Measurements from ENCODE around the gene LYPD5. TPM values are rescaled to one million over a fixed set of nuclear protein-coding genes. Genes with fewer than 3 reads are reported as not detected.

Gene LYPD5
- total RNA-seq, 1 donor from 2014 or later = not detected

DNA sequence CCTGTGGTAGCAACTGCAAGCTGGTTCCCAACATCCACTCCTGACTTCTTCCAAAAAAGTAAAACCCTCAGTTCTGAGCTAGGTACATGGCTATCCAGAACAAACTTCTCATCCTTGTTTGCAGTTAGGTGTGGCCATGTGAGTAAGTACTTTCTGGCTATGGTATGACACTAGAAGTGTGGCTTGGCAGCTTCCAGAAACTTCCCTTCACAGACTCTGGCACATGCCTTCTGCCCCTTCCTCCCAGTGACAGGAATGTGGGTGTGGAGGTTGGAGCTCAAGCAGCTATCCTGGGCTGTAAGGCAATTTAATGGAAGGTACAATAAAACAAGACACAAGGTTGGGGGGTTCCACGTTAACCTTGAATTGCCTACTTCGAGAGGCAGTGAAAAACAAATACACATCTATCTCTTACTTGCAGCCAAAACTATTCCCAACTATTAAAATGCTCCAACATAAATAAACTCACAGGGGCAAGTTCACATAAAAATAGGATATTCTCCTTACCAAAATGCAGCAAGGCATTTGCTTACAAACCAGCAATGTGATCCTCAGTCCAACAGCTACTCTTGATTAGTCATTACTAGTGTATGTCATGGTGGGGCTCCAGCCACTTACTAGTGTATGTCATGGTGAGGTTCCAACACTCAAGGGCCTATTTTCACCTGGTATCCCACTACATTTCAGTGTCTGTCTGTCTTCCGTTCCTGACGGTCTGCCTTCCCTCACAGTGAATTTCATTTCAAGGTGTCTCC is 50.6 kb downstream of the LYPD5 start:
- Histone ChIP-seq H3K27me3 (ENCODE audit: insufficient read depth, low read length) (no peaks in the 10 kb centered on the region), H3K9ac (ENCODE audit: low read length) (peak overlapping the region; percentile 63), H3K4me3 (ENCODE audit: insufficient read depth, low read depth, low read length) (no peak overlapping the region), H4K20me1 (ENCODE audit: insufficient read depth, low read length) (peaks cover 4% of the 10 kb centered on the region), H3K4me2 (ENCODE audit: low read length) (peak overlapping the region; percentile 99), H3K9me3 (ENCODE audit: insufficient read depth, low read depth, low read length) (no peaks in the 10 kb centered on the region), H3K4me1 (ENCODE audit: insufficient read depth, low read length) (peaks cover 40% of the 10 kb centered on the region), H3K36me3 (ENCODE audit: insufficient read depth, low read length) (peaks cover 29% of the 10 kb centered on the region), H3K27ac (ENCODE audit: low read depth, low read length) (peak overlapping the region; percentile 99), H3K79me2 (ENCODE audit: insufficient read depth, low read length) (peaks cover 42% of the 10 kb centered on the region), H2AFZ (ENCODE audit: low read depth, low read length) (no peak overlapping the region)
- H3K4me1 Mint-ChIP-seq (ENCODE audit: low read depth, unreplicated experiment) = peaks cover 29% of the 10 kb centered on the region
- no peaks in the 10 kb centered on the region for H3K27me3 Mint-ChIP-seq (ENCODE audit: low read depth, unreplicated experiment)
- TF ChIP-seq EZH2 (IDR thresholded peaks at IDR 0.05; ENCODE audit: insufficient read depth, low read length) (no peak), CTCF (IDR thresholded peaks at IDR 0.05; ENCODE audit: insufficient read depth, low read depth, low read length) (no peak)
- peak overlapping the region; percentile 2 for H3K4me3 Mint-ChIP-seq (ENCODE audit: unreplicated experiment)
- no peaks in the 10 kb centered on the region for H3K9me3 Mint-ChIP-seq (ENCODE audit: unreplicated experiment)
- FAIRE-seq (no peak), DNase-seq (ENCODE audit: low read depth) (peak; percentile 75)
- peaks cover 20% of the 10 kb centered on the region for H3K36me3 Mint-ChIP-seq (ENCODE audit: low read depth, unreplicated experiment)
- H3K27ac Mint-ChIP-seq (ENCODE audit: unreplicated experiment) = peak overlapping the region; percentile 84

DNA sequence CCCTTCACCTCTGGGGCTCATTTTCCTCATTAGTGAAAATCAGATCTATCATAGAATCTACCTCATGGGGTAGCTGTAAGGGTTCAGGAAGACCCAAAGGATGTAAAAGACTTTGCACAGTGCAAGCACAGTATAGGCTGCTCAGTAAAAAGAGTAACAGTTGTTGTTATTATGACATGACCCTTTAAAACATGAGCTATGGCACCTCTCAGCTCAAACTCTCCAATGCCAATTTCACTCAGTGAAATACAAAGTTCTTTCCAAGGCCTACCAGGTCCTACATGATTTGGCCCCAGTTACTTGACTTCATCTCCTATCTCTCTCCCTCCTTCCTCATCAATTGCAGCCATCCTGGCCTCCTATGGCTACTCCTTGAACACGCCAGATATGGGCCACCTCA is 52.3 kb downstream of the LYPD5 start:
- no peak for TF ChIP-seq EZH2 (IDR thresholded peaks at IDR 0.05; ENCODE audit: insufficient read depth, low read length)
- no peak for TF ChIP-seq CTCF (IDR thresholded peaks at IDR 0.05; ENCODE audit: insufficient read depth, low read depth, low read length)
- H3K9ac ChIP-seq (ENCODE audit: low read length) = no peak overlapping the region
- no peaks in the 10 kb centered on the region for H3K9me3 Mint-ChIP-seq (ENCODE audit: unreplicated experiment)
- H4K20me1 ChIP-seq (ENCODE audit: insufficient read depth, low read length) = peaks cover 4% of the 10 kb centered on the region
- H3K36me3 Mint-ChIP-seq (ENCODE audit: low read depth, unreplicated experiment) = peaks cover 27% of the 10 kb centered on the region
- H3K4me3 ChIP-seq (ENCODE audit: insufficient read depth, low read depth, low read length) = no peak overlapping the region
- no peaks in the 10 kb centered on the region for H3K27me3 Mint-ChIP-seq (ENCODE audit: low read depth, unreplicated experiment)
- H3K36me3 ChIP-seq (ENCODE audit: insufficient read depth, low read length) = peaks cover 38% of the 10 kb centered on the region
- peaks cover 31% of the 10 kb centered on the region for H3K4me1 ChIP-seq (ENCODE audit: insufficient read depth, low read length)
- H3K9me3 ChIP-seq (ENCODE audit: insufficient read depth, low read depth, low read length) = no peaks in the 10 kb centered on the region
- H3K27me3 ChIP-seq (ENCODE audit: insufficient read depth, low read length) = no peaks in the 10 kb centered on the region
- H3K4me1 Mint-ChIP-seq (ENCODE audit: low read depth, unreplicated experiment) = peaks cover 27% of the 10 kb centered on the region
- no peak overlapping the region for H3K27ac Mint-ChIP-seq (ENCODE audit: unreplicated experiment)
- H3K4me2 ChIP-seq (ENCODE audit: low read length) = no peak overlapping the region
- DNase-seq (ENCODE audit: low read depth) (no peak), FAIRE-seq (no peak)
- H3K27ac ChIP-seq (ENCODE audit: low read depth, low read length) = no peak overlapping the region
- no peak overlapping the region for H2AFZ ChIP-seq (ENCODE audit: low read depth, low read length)
- no peak overlapping the region for H3K4me3 Mint-ChIP-seq (ENCODE audit: unreplicated experiment)
- peaks cover 37% of the 10 kb centered on the region for H3K79me2 ChIP-seq (ENCODE audit: insufficient read depth, low read length)

GRCh38 chr19:43749152-43749551 is 53.1 kb downstream of the LYPD5 start:
- Mint-ChIP-seq H3K4me1 (ENCODE audit: low read depth, unreplicated experiment) (peaks cover 28% of the 10 kb centered on the region), H3K4me3 (ENCODE audit: unreplicated experiment) (peak overlapping the region; percentile 17), H3K27ac (ENCODE audit: unreplicated experiment) (no peak overlapping the region), H3K36me3 (ENCODE audit: low read depth, unreplicated experiment) (peaks cover 29% of the 10 kb centered on the region), H3K27me3 (ENCODE audit: low read depth, unreplicated experiment) (no peaks in the 10 kb centered on the region), H3K9me3 (ENCODE audit: unreplicated experiment) (no peaks in the 10 kb centered on the region)
- DNase-seq (ENCODE audit: low read depth) (no peak), FAIRE-seq (no peak)
- H3K27me3 ChIP-seq (ENCODE audit: insufficient read depth, low read length) = no peaks in the 10 kb centered on the region
- H3K4me3 ChIP-seq (ENCODE audit: insufficient read depth, low read depth, low read length) = no peak overlapping the region
- H3K9me3 ChIP-seq (ENCODE audit: insufficient read depth, low read depth, low read length) = no peaks in the 10 kb centered on the region
- peaks cover 31% of the 10 kb centered on the region for H3K4me1 ChIP-seq (ENCODE audit: insufficient read depth, low read length)
- peaks cover 4% of the 10 kb centered on the region for H4K20me1 ChIP-seq (ENCODE audit: insufficient read depth, low read length)
- no peak overlapping the region for H2AFZ ChIP-seq (ENCODE audit: low read depth, low read length)
- TF ChIP-seq CTCF (IDR thresholded peaks at IDR 0.05; ENCODE audit: insufficient read depth, low read depth, low read length) (no peak), EZH2 (IDR thresholded peaks at IDR 0.05; ENCODE audit: insufficient read depth, low read length) (no peak)
- H3K4me2 ChIP-seq (ENCODE audit: low read length) = no peak overlapping the region
- no peak overlapping the region for H3K9ac ChIP-seq (ENCODE audit: low read length)
- peaks cover 37% of the 10 kb centered on the region for H3K79me2 ChIP-seq (ENCODE audit: insufficient read depth, low read length)
- H3K36me3 ChIP-seq (ENCODE audit: insufficient read depth, low read length) = peaks cover 41% of the 10 kb centered on the region
- H3K27ac ChIP-seq (ENCODE audit: low read depth, low read length) = no peak overlapping the region

All from astrocyte (in vitro differentiated cells and primary cell).